ENCODE measurements around the gene S100G. TPM values are rescaled to one million over a fixed set of nuclear protein-coding genes. Genes with fewer than 3 reads are reported as not detected.

The S100G gene
- total RNA-seq, 3 donors from 2014 or later (not counting 1 experiment from before 2014, with no cell fraction given): not detected

DNA sequence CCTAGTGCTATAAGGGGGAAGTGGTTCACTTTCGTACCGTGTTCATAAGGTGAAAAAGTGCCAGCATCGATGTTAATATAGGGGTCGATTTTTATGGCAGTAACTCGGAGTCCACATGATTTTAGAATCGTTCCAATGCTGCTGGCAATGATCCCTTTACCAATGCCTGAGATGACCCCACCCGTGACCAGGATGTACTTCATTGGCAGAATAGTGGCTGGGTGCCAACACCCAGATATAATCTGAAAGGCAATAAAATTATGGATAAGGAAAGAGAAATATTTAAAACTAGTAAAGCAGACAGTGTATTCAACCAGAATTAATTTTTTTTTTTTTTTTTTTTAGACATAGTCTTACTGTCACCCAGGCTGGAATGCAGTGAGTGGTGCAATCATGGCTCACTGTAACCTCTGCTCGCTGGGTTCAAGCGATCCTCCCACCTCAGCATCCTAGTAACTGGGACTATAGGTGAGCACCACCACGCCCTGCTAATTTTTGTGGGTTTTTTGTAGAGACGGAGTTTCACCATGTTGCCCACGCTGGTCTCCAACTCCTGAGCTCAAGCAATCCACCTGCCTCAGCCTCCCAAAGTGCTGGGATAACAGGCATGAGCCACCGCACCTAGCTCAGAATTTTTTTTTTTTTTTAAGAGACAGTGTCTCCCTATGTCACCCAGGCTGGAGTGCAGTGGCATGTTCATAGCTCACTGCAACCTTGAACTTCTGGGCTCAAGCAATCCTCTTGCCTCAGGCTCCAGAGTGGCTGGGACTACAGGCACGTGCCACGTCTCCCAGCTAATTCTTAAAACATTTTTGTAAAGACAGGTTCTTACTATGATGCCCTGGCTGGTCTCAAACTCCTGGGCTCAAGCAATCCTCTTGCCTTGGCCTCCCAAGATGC is 53.0 kb downstream of the S100G start:
- 96% methylated on average over 15 of the region's 15 CpGs for WGBS (ENCODE audit: insufficient coverage)
- no peak overlapping the region for H3K4me3 Mint-ChIP-seq
- TF ChIP-seq, protein P1, sequence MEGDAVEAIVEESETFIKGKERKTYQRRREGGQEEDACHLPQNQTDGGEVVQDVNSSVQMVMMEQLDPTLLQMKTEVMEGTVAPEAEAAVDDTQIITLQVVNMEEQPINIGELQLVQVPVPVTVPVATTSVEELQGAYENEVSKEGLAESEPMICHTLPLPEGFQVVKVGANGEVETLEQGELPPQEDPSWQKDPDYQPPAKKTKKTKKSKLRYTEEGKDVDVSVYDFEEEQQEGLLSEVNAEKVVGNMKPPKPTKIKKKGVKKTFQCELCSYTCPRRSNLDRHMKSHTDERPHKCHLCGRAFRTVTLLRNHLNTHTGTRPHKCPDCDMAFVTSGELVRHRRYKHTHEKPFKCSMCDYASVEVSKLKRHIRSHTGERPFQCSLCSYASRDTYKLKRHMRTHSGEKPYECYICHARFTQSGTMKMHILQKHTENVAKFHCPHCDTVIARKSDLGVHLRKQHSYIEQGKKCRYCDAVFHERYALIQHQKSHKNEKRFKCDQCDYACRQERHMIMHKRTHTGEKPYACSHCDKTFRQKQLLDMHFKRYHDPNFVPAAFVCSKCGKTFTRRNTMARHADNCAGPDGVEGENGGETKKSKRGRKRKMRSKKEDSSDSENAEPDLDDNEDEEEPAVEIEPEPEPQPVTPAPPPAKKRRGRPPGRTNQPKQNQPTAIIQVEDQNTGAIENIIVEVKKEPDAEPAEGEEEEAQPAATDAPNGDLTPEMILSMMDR (IDR thresholded peaks at IDR 0.05): no peak
- no peaks in the 10 kb centered on the region for H3K36me3 Mint-ChIP-seq
- H3K4me1 Mint-ChIP-seq: no peaks in the 10 kb centered on the region
- Histone ChIP-seq H3K4me1 (ENCODE audit: control insufficient read depth, insufficient read depth, low read length) (no peaks in the 10 kb centered on the region), H3K4me3 (ENCODE audit: low read length) (no peak overlapping the region), H3K27ac (ENCODE audit: low read length) (no peak overlapping the region), H3K27me3 (ENCODE audit: control insufficient read depth, insufficient read depth, low read length) (no peaks in the 10 kb centered on the region), H3K36me3 (ENCODE audit: control insufficient read depth, insufficient read depth, low read length) (no peaks in the 10 kb centered on the region), H3K9me3 (ENCODE audit: control insufficient read depth, insufficient read depth, low read length) (no peaks in the 10 kb centered on the region)
- DNase-seq (no peak), ATAC-seq (no peak)
- H3K27me3 Mint-ChIP-seq (ENCODE audit: low read depth in 2 of 2): no peaks in the 10 kb centered on the region
- H3K27ac Mint-ChIP-seq: no peak overlapping the region
- intact Hi-C loops (cut with micrococcal nuclease): no loop called here
- no peaks in the 10 kb centered on the region for H3K9me3 Mint-ChIP-seq

Other genes with a start within 250 kb of the S100G start
- 1 to 10 TPM; 3.6 to 6.0 (median 5.2) TPM for gene CTPS2, start 62.5 kb downstream of the S100G start, total RNA-seq
- 10 to 100 TPM; 42.9 to 58.4 (median 45.4) TPM for gene SYAP1, start 69.5 kb downstream of the S100G start, total RNA-seq
- gene TXLNG, start 136.3 kb downstream of the S100G start, total RNA-seq: 10 to 100 TPM in 1 of 3 donors, 1 to 10 TPM in 2; 8.1 to 16.9 (median 9.9) TPM
- gene RBBP7, start 220.2 kb downstream of the S100G start, total RNA-seq: 100 to 1,000 TPM; 124 to 170 (median 139) TPM